RPMI7951 (cell line): ENCODE results near the gene MRPS30. TPM values are rescaled to one million over a fixed set of nuclear protein-coding genes. Genes with fewer than 3 reads are reported as not detected.
A peak's percentile ranks its signal among the peaks of the same experiment; 100 is the strongest.
"Not testable (repeated sequence)": the region's sequence is repeated elsewhere in the genome, so short reads cannot be mapped to it uniquely, and the experiment has no call there.

ENCODE experiments used
- DNase-seq: peaks from one replicate; pipeline ENCODE4 v3.0.0-alpha.2; 2012; ENCODE audit warnings: low read depth
- total RNA-seq: library from RNA; depleted of rRNA; stranded (reverse); fragments of >200 nt; shearing (Covaris generic); gene quantifications from 2 replicates; pipeline ENCODE4 v1.2.3, GENCODE V29; 2014

MRPS30 gene
- total RNA-seq, 1 experiment from 2014 or later, result 43.1 TPM

DNA sequence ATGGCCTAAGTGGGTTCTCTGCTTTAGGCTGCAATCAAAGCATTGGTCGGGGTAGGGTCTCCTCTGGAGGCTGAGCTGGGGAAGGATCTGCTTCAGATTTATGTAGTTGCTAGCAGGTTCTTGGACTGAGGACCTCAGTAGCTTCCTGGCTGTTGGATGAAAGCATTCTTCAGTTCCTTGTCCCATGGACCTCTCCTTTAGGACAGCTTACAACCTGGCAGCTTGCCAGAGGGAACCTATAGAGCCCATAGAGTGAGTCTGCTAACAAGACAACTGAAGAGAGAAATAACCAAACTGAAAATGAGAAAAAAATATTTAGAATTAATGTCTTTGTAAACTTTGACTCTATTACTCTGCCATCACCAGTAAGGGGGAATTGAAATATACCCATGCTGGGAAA is 12.4 kb downstream of the MRPS30 start:
- DNase-seq, result no peak

GRCh38 chr5:44824662-44825061 is 15.9 kb downstream of the MRPS30 start:
- DNase-seq, result not testable (repeated sequence)

- peak; percentile 76 for DNase-seq
Observed at GRCh38 chr5:44827681-44828080, 18.9 kb downstream of the MRPS30 start.

GRCh38 chr5:44828719-44829118 is 20.0 kb downstream of the MRPS30 start:
- no peak for DNase-seq

- no peak for DNase-seq
Observed at GRCh38 chr5:44830951-44831350, 22.2 kb downstream of the MRPS30 start.

DNA sequence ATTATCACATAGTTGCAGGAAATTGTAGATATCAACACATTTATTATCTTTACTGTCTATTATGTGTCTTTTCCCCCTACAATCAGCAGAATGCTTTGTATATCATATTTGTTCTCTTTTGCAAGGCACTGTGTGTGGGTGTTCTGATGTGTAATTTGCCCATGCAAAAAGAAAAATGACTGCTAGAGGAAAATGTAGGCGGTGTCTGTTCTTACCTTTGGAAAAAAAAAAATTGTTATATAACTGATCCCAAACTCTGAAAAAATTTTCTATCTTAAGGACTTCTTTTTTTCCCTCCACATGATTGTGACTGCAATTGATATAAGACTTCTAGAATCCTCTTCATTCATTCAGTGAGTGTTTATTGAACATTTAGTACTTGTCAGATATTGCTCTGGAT is 24.5 kb downstream of the MRPS30 start:
- no peak for DNase-seq

- DNase-seq, result no peak
Observed at GRCh38 chr5:44835693-44836092, 26.9 kb downstream of the MRPS30 start.

DNA sequence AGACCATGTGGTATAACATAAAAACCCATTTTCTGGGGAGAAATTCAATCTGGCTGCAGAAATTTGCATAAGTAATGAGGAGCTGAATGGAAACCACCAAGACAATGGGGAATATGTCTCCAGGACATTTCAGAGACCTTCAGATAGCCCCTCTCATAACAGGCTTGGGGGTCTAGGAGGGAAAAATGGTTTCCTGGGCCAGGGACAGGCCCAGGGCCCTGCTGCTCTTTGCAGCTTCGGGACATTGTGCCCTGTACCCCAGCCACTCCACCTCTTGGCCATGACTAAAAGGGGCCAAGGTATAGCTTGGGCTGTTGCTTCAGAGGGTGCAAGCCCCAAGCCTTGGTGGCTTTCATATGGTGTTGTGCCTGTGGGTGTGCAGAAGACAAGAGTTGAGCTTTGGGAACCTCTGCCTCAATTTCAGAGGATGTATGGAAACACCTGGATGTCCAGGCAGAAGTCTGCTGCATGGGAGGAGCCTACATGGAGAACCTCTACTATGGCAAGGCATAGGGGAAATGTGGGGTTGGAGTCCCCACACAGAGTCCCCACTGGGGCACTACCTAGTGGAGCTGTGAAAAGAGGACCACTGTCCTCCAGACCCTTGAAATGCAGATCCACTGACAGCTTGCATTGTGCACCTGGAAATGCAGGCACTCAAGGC is 30.4 kb downstream of the MRPS30 start:
- no peak for DNase-seq

- DNase-seq, result no peak
Observed at GRCh38 chr5:44842496-44843282, 33.9 kb downstream of the MRPS30 start.

GRCh38 chr5:44844744-44845143 is 36.0 kb downstream of the MRPS30 start:
- no peak for DNase-seq

DNA sequence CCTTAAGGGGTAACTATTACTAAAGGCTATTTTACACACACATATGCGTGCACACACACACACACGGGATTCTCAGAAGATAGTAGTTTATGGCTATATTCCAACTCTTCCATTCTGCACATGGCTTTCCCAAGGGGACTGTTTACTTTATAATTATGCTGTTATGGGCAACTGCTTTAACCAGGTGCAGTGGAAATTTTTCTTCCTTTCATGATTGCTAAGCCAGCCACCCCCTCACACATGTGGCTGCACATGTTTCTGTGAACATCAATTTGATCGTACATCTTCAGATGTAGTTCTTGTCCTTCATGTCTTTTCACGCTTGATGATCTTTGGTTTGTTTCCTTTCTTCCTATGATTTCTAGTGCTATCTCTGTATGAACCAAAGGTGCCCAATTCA is 37.0 kb downstream of the MRPS30 start:
- no peak for DNase-seq

DNA sequence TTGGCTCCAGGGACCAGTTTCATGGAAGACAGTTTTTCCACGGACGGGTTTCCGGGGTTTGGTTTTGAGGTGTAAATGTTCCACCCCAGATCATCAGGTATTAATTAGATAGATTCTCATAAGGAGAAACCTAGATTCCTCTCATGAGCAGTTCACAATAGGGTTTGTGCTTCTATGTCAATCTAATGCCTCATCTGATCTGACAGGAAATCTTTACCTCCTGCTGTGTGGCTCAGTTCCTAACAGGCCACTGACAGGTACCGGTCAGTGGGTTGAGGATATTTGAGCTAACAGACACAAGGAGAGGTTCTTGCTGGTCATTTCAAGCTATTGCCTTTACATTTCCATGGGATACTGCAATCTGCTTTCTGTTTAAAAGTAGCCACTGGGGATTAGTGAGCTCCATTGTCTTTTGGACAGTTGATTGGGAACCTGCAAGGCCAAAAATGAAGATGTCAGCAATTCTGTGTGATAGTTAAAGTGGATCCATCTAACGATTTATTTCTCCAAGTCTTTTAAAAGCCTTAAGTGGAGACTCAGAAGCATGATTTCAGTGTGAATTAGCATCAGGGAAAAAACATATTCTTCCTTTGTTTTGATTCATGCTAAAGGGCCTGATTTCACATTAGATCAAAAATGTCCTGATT is 38.6 kb downstream of the MRPS30 start:
- no peak for DNase-seq

DNA sequence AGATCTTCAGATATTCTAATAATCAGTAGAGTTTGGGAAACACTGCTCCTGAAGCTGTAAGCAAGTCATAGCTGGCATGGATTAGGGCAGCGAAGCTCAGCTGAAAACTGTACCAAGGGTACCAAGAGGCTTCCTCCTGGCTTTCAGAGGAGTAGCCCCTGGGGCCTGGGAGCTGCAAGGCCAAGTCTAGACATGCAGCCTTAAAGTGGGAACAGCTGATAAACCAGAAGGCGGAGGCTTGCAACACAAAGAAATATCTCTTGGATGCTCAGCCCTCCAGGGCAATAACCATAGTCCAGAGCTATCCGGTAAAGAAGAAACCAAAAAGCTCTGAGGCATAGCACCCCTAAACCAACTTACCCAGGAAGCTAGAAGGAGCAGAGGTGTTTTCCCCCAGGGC is 51.5 kb downstream of the MRPS30 start:
- DNase-seq, result no peak

GRCh38 chr5:44862808-44863207 is 54.1 kb downstream of the MRPS30 start:
- peak; percentile 42 for DNase-seq
